C1 segment of cervical spinal cord (tissue), 14 donors: ENCODE results near the gene DOCK4.

Experiments
- DNase-seq, 14 donors: peaks; one replicate each; lab custom pipeline; 2025; lab: John Stamatoyannopoulos, UW

DOCK4 gene

DNA sequence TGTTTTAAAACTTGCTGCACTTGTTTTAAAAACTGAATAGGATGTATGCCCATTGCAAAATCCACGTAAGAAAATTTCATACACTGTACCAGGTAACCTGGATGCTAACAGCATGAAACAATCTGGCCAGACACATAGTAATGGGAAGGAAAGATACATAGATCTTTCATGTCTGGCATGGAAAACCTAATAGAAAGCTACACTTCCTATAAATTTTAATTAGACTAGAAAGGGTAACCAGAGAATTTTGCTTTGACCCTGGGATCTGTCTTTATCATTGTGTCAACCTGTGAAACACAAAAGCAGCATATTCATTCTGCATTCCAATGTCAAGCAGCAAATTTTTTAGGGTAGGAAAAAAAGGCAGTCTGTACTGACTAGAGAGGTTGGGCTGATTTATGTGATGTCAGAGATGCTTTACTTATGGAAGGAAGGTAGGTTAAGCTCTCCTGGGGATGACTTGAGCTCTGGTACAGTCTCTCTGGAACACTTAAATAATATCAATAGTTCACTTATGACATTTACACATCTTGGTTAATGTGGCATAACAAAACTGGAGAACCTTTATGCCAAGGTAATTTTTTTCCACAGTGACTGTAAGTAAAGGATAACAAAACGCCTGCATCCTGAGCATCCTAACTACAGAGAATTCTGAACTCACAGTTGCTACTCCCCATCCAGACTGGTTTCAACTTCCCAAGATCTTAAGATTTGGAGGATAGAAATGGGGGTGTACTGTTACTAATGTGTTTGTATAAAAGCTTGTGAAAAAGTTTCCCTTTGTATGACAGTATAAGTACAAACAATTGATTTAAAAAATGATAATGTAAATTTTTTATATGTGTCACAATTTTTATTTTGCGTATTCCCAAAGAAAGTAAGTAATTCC lies 44.7 kb downstream of the DOCK4 start:
- DNase-seq = no peak

- no peak for DNase-seq
These were observed 45.4 kb downstream of the DOCK4 start for GRCh38 chr7:112160771-112161150.

GRCh38 chr7:112160130-112160770 lies 45.9 kb downstream of the DOCK4 start:
- peak in 1 of 14 donors; percentile 26 for DNase-seq

- DNase-seq = no peak
These were observed 46.8 kb downstream of the DOCK4 start for GRCh38 chr7:112159351-112159750.

DNA sequence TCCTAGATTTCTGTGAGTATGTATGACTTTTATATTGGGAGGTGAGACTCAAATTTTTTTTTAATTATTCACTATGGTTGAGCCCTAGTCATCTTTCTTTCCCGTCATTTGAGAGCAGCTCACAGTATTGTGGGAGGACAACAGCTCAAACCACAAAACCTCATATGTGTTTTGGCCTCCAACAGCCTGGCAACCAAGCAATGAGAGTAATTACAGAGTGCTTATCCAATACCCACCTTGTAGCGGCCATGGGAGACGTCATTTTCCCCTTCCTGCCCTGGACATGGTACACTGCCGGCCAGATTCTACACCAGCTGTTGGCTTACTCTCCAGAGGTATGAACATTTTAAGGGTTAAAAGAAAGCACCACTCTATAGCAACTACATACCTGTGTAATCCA lies 49.1 kb downstream of the DOCK4 start:
- no peak for DNase-seq

DNA sequence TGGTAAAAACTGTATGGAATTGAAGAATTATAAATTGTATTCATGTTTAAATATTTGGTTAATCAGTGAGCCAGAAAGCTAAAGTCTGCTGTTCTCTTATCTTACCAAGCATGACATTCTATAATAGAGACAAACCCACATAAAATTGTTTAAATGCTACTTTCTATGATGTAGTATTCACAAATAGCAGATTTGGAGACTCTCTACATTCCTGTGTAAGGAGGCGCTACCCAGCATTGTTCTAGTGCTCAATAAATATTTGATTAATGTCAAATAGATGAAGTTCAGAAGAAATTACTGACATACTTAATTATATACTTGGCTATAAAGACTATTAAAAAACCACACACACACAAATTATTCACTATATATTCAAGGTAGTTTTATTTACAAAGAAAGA lies 49.8 kb downstream of the DOCK4 start:
- DNase-seq = no peak

DNA sequence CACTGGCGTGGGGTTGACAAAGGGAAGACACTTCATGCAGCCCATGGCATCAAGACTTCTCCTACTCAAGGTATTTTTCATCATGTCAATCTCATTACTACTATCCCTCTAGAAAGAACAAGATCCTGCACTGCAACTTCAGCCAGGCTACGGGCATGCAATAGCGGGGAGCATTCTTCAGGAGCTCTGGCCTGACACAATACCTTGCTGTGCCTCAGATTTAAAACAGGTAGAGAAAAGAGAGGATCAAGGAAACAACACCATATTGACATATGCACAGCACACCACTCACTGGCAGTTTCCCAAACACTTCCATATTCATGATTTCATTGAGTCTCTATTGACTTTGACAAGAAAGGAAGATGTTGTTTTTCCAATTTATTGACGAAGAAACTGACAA lies 51.5 kb downstream of the DOCK4 start:
- peak in 1 of 14 donors; percentile 13 for DNase-seq

GRCh38 chr7:112152186-112152585 lies 54.0 kb downstream of the DOCK4 start:
- DNase-seq = no peak

GRCh38 chr7:112150823-112151641 lies 55.2 kb downstream of the DOCK4 start:
- no peak for DNase-seq

GRCh38 chr7:112149734-112150133 lies 56.5 kb downstream of the DOCK4 start:
- no peak for DNase-seq

DNA sequence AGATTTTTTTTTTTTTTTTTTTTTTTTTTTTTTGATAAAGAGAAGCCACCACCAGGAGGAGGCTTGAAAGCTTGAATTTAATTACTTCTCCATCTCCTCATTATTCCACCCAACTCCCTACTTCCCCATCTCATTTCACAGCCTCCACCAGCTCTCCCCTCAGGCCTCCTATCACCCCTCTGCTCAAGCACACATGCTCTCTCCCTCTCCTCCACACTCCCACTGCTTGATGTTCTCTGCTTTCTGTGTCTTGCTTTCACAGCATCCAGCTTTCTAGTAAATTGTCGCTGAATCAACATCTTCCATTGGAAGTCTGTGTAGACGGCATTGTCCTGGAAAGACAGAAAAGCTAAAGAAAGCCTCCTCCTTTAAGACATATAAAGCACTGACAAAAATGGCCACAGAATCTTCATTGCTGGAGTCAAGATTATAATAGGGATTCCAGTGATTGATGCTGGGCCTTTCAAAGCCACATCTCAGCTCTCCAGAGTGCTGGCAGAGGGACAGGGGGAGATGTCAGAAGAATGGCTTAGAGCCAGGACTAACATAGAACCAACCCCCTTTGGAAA lies 58.3 kb downstream of the DOCK4 start:
- DNase-seq = peak in 1 of 14 donors; percentile 24

DNA sequence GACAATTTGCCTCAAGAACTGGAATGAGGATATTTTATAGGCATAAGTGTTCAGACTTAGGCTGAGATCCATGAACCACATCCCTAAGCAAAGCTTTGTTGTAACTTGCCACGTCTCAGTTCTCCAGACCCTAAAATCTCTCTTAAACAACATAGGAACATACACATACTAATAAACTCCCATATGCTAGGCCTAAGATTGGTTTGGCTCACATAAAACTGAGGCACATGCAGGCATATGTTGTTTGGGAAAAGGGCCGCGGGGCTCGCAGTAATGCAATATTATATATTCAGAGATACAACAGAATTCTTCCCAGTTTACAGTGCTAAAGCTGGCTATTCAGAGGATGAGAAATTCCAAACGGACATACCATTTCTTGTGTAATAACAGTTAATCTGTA lies 61.0 kb downstream of the DOCK4 start:
- DNase-seq = no peak

DNA sequence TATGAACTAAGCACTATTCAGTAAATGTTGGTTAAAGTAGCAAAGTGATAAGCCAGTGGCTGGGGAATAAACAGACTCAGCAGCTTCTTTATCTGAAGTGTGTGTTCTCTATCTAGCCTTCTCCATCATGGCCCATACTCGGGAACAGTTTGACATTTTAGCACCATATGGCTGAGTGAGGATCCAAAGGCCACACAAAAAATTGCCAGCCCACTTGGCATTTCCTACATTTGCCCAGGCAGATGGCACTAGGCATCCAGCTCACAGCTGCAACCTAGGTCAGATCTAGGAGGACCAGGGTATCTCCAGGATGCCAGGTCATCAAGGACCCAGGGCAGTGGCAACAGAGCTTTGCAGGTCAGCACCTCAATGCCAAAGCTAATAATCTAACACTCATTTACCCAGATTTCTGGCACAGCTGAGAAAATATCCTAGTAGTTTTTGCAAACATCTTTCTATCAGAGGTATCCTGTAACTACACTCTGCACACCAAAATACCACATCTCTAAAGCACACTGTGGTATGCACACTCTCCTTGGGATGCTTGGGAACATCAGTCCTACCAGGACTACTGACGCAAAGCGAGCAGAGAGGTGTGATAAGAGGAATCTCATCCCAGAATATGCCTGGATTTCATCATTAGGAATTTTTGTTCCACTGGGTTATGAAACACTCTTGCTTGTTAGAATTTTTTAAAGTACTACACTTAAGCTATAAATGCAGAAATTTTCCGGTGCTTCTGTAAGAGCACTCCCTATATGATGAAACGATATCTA lies 61.7 kb downstream of the DOCK4 start:
- DNase-seq = peak in 1 of 14 donors; percentile 93

GRCh38 chr7:112143582-112143981 lies 62.6 kb downstream of the DOCK4 start:
- DNase-seq = peak in 1 of 14 donors; percentile 48

- no peak for DNase-seq
These were observed 63.1 kb downstream of the DOCK4 start for GRCh38 chr7:112143136-112143535.

- DNase-seq = peak in 1 of 14 donors; percentile 44
These were observed 65.6 kb downstream of the DOCK4 start for GRCh38 chr7:112140600-112140999.

DNA sequence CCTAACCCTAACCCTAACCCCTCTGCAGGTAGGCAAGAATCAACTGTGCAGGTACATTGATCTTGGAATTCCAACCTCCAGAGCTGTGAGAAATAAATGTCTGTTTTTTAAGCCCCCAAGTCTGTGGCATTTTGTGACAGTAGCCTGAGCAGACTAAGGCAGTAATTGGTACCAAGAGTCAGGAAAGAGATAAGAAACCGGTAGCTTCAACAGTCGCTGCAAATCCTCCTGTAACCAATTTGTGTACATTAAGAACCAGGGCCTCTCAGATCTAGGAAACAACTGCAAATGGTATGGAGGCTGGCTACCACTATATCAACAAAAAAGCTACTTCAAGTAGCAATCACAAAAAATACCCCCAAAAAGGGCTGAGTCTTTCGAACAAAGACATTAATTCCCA lies 67.3 kb downstream of the DOCK4 start:
- DNase-seq = no peak

DNA sequence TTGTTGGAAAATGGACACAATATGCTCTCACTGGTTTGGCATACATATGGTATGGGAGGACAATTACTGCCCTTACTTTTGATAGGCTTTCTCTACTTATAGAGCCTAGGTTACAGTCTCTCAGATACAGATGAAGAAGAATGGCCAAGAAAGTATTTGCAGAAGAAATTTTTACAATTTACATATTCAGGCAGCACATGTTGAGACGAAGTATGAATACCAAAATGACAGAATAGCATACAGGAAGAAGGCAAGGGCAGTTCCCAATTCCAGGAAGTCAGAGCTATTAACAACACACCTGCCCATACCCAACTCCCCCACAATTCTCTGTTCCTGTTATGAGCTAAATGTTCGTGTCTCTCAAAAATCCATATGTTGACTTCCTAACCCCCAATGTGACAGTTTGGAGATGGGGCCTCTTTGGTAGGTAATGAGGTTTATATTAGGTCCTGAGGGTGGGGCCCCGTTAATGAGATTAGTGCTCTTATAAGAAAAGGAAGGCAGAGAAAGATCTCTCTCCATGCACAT lies 67.8 kb downstream of the DOCK4 start:
- DNase-seq = no peak

GRCh38 chr7:112137141-112138101 lies 68.8 kb downstream of the DOCK4 start:
- DNase-seq = no peak
